ENCODE results near the gene DMBT1. TPM values are rescaled to one million over a fixed set of nuclear protein-coding genes. Genes with fewer than 3 reads are reported as not detected.

DMBT1 gene
- total RNA-seq, 1 experiment from 2014 or later, result 0.62 TPM

DNA sequence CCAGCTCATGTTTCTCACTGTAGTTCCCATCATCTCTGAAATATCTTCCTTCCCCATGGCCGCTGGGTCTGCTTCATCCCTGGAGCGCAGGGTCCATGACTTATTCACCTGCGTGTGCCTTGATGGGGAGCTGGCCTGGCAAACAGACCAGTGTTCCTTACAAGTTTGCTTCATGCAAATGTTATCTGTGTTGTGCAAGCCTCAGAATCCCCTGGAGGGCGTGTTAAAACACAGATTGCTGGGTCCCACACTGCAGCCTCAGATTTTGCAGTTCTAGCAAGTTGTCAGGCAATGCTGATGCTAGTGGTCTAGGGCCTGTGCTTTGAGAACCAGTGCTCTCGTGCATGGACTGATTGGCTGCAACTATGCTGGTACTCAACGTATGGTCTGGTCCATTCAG lies 7.2 kb upstream of the DMBT1 start:
- BruUV-seq (replicated peaks), result no TSS peak
- ATAC-seq, result no peak
- no peak for TF ChIP-seq EZH2 (IDR thresholded peaks at IDR 0.05; ENCODE audit: low read length, unreplicated experiment)
- TF ChIP-seq, protein P1, sequence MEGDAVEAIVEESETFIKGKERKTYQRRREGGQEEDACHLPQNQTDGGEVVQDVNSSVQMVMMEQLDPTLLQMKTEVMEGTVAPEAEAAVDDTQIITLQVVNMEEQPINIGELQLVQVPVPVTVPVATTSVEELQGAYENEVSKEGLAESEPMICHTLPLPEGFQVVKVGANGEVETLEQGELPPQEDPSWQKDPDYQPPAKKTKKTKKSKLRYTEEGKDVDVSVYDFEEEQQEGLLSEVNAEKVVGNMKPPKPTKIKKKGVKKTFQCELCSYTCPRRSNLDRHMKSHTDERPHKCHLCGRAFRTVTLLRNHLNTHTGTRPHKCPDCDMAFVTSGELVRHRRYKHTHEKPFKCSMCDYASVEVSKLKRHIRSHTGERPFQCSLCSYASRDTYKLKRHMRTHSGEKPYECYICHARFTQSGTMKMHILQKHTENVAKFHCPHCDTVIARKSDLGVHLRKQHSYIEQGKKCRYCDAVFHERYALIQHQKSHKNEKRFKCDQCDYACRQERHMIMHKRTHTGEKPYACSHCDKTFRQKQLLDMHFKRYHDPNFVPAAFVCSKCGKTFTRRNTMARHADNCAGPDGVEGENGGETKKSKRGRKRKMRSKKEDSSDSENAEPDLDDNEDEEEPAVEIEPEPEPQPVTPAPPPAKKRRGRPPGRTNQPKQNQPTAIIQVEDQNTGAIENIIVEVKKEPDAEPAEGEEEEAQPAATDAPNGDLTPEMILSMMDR (conservative IDR thresholded peaks at IDR 0.05; ENCODE audit: low read depth, low read length), result no peak
- no peak for TF ChIP-seq EZH2phosphoT487 (IDR thresholded peaks at IDR 0.05; ENCODE audit: borderline replicate concordance, low read length)
- H3K9me3 ChIP-seq (ENCODE audit: low read length), result no peaks in the 10 kb centered on the region
- POLR2A ChIA-PET (ENCODE audit: unreplicated experiment), result no interaction called here
- no peak for DNase-seq
- no peak overlapping the region for H3K4me3 ChIP-seq (ENCODE audit: low read length)
- no peak overlapping the region for H2AFZ ChIP-seq (ENCODE audit: low read length)
- no peaks in the 10 kb centered on the region for H4K20me1 ChIP-seq (ENCODE audit: low read length)
- H3F3A ChIP-seq (ENCODE audit: low read length, unreplicated experiment), result no peaks in the 10 kb centered on the region
- H3K9me2 ChIP-seq (replicated peaks; ENCODE audit: low read length), result no peaks in the 10 kb centered on the region
- no peaks in the 10 kb centered on the region for H3K4me1 ChIP-seq (ENCODE audit: insufficient read depth, low read length)
- no peak overlapping the region for H3K27ac ChIP-seq (ENCODE audit: low read length)
- intact Hi-C loops (cut with micrococcal nuclease), result no loop called here
- CTCF ChIA-PET, result no interaction called here
- no peak overlapping the region for H3K9ac ChIP-seq (ENCODE audit: low read length)
- H3K27me3 ChIP-seq (ENCODE audit: low read length), result no peaks in the 10 kb centered on the region
- H3K79me2 ChIP-seq (ENCODE audit: low read length), result no peaks in the 10 kb centered on the region
- no peaks in the 10 kb centered on the region for H3K36me3 ChIP-seq (ENCODE audit: low read depth, low read length)
- no peak overlapping the region for H3K4me2 ChIP-seq (ENCODE audit: low read length)

DNA sequence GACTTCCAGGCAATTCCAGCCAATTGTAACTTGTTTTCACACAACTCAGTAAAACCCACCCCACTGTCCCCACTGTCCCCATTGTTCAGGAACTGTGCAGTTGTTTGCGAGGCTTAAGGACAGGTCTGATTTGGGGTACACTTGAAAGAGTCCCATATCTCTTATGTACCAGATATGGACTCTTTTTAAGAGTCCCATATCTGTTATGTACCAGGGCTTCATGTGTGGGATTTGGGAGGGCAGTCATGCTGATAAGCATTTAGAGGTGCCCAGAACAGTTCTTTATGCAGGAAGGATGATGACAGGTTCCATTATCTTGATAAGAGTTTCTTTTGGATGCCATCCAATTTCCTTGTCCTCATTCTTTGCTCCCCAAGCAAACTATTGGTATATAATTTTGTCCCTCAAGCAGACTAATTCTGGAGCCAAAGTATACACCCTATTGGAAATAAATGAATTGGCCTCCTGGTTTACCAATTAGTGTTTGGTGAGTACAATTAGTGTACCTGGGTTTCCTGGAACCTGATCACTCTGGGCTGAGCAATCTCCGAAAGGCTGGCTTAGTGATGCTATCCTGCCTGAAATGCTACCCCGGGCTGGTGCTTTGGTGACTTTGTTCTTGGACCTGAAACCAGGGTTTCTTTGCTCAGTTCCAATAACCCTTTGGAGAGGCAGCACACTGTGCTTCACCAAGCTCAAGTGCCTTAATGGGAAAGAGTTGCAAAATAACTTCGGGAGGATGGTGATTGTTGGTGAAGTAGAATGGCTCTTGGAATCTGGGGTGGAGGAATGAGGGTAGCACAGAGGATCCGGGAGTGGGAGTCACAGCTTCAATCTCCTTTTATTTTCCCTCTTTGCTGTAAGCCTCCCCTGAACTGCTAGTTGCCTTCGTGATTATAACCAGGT lies 6.2 kb upstream of the DMBT1 start:
- CTCF ChIA-PET, result no interaction called here
- POLR2A ChIA-PET (ENCODE audit: unreplicated experiment), result no interaction called here

More for the DNA sequence above, 6.2 kb upstream of the DMBT1 start:
- Histone ChIP-seq H3K27ac (ENCODE audit: low read length) (no peak overlapping the region), H3K4me3 (ENCODE audit: low read length) (no peak overlapping the region), H3K27me3 (ENCODE audit: low read length) (no peaks in the 10 kb centered on the region), H3K79me2 (ENCODE audit: low read length) (no peaks in the 10 kb centered on the region), H3K4me2 (ENCODE audit: low read length) (no peak overlapping the region), H3F3A (ENCODE audit: low read length, unreplicated experiment) (no peaks in the 10 kb centered on the region), H3K9me3 (ENCODE audit: low read length) (no peaks in the 10 kb centered on the region), H3K4me1 (ENCODE audit: insufficient read depth, low read length) (peaks cover 4% of the 10 kb centered on the region; the same call in 1 of the 2 replicates), H3K9ac (ENCODE audit: low read length) (no peak overlapping the region), H3K36me3 (ENCODE audit: low read depth, low read length) (no peaks in the 10 kb centered on the region), H4K20me1 (ENCODE audit: low read length) (no peaks in the 10 kb centered on the region), H3K9me2 (replicated peaks; ENCODE audit: low read length) (no peaks in the 10 kb centered on the region), H2AFZ (ENCODE audit: low read length) (no peak overlapping the region)
- DNase-seq (no peak), ATAC-seq (no peak)
- TF ChIP-seq, protein P1 (conservative IDR thresholded peaks at IDR 0.05; ENCODE audit: low read depth, low read length), result no peak
- no peak for TF ChIP-seq EZH2 (IDR thresholded peaks at IDR 0.05; ENCODE audit: low read length, unreplicated experiment)
- no peak for TF ChIP-seq EZH2phosphoT487 (IDR thresholded peaks at IDR 0.05; ENCODE audit: borderline replicate concordance, low read length)
- BruUV-seq (replicated peaks), result no TSS peak
- intact Hi-C loops (cut with micrococcal nuclease), result no loop called here

Data from PC-3 (cell line).